ENCODE results near the gene PPP6R2.
A peak's percentile ranks its signal among the peaks of the same experiment; 100 is the strongest.

PPP6R2 gene

GRCh38 chr22:50342651-50343540, at the start of gene PPP6R2:
Gene PPP6R2 (plus strand): TSS chr22:50343327. CDS start chr22:50393909, 50,582 bp downstream.
- DNase-seq = peak; percentile 76

- DNase-seq = peak; percentile 57
Measured at GRCh38 chr22:50293441-50294318, 49.4 kb upstream of the PPP6R2 start.

DNA sequence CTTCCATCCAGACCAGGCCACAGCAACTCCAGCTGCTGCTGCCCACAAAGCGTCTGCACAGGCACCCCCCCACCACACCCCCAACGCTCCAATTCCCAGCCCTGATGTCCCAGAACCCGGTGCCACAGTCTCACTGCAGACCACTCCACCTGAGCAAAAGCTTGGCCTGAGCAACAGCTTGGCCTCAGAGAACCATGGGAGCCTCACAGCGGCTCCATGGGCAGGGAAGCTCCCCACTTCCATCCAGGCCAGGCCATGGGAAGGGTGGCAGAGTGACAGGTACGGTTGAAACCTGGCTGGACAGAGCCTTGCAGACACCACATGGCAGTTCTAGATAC, 48.8 kb upstream of the PPP6R2 start:
- no peak for DNase-seq

- no peak for DNase-seq
Measured at GRCh38 chr22:50296658-50297490, 46.3 kb upstream of the PPP6R2 start.

DNA sequence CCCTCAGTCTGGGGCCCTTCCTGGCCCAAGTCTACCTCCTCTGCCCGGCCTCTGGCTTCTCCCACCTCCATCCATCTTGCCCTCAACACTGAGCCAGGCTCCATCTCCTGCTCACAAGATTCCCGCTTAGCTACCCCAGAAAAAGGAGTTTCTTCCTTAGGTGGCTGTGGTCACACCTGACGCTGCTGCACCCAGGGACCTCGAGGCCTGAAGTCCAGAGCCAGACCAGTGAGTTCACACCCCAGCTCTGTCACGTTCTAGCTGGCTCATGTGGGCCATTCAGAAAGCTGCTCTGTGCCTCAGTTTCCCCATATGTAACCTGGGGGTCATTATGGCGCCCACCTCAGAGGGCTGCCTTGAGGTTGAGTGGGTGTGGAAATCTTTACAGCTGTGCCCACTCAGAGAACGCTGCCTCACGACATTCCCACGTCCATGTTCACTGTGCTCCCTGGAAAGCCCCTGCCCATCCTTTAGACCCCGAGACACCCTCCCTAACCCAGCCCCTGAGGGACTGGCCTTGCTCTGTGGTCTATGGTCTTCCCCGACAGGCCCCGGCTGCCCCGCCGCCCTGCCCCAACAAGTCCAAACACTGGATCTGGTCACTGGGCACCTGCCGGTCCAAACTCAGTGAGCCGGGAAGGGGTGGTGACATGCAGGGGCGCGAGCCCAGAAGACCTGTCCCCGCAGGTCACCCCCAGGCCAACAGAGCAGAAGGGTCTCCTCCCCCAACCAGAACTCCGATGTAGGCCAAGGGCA, 45.4 kb upstream of the PPP6R2 start:
- no peak for DNase-seq

DNA sequence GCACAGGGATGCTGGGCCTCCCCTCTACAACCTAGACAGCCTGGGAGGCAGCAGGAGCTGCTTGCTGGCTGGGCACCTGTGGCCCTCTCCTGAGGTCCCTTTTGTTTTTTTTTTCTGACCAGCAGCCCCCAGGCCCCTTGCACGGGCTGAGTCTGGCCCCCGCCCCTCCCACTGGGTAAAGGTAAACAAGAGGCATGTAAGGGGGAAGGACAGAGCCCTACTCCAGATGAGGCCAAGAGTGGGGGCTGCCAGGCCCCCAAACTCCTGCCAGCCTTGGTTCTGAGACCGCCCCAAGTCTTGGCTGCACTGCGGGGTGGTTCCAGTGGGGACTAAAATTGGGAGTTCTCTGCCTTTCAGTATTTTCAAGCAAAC, 44.9 kb upstream of the PPP6R2 start:
- no peak for DNase-seq

- DNase-seq = no peak
Measured at GRCh38 chr22:50298937-50299784, 44.0 kb upstream of the PPP6R2 start.

DNA sequence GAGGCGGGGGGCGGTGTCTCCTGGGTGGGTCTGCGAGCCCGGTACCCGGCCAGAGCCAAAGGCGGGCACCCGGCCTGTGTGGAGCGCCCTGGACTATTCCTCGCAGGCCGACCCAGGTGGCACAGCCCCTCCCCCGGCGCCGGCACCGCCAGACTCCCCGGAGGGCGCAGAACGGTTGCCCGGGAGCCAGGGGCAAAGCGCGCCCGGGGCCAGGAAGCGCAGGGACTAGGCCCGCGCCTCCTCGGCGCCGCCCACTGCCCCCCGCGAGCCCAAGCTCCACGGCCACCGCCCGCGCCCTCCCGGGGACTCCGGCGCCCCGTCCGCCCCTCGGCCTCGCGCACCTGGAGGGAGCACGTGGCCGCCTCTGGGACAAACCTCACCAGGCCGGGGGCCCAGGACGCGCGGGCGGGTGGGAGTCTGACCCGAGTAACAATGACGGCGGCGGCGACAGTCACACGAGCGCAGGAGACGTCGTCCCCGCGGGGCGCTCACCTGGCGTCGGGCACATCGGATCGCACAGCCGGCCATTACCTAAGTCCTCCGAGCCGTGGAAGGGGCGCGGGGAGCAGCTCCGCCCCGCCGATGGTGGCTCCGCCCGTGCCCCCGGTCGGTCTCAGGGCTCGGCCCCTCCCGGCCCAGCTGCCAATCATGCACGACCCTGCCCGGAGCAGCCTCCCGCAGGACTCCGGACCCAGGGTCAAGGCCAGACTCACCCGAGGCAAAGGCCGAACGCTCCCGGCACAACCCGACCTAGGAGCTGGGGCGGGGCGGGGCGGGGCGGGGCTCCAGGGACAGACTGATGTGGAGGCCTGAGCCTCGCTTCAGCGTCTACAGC, 43.1 kb upstream of the PPP6R2 start:
- DNase-seq = no peak

DNA sequence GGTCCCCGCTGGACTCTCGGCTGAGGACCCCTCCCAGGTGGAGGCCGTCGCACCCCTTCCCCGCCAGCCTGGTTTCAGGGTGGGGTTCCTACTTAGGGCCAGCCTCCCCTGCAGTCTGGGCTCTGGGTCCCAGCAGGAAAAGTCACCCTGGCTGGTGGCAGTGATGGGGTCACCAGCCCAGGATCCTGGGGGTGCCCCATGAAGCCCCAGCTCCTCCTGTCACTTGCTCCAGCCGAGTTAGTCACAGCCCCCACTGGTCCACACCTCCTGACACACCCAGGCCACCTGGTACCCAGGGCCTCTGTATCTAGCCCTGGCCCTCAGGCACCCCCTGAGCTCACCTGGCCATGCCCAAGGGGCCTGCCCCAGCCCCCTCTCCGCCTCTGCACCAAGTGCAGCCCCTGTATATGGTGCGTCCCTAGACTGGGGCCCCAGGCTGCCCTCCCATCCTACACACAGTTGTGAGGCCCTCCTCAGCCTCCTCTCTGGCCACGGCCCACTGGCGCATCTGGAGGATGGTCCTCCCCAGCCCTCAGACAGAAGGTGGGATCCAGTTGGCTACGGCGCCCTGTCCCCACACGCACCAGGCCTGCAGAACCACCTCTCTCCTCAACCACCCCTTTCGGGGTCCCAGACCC, 42.4 kb upstream of the PPP6R2 start:
- no peak for DNase-seq

DNA sequence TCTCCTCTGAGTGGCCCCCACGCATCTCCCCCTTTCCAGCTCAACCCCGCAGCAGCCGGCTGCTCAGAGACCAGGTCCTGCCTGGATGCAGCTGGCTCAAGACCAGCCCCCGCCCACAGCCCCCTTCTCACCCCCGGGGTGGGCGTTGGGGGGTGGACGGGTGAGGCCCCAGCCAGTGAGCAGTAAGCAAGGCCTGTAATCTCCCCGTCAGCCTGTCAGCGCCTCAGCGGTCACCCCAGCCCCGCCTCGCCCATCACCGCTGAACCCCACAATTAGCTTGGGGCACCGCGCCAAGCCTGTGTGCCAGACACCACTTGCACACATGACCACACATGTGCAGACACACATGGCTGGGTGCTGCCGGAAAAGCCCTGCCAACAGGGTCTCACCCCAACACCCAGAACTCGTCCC, 41.5 kb upstream of the PPP6R2 start:
- DNase-seq = no peak

DNA sequence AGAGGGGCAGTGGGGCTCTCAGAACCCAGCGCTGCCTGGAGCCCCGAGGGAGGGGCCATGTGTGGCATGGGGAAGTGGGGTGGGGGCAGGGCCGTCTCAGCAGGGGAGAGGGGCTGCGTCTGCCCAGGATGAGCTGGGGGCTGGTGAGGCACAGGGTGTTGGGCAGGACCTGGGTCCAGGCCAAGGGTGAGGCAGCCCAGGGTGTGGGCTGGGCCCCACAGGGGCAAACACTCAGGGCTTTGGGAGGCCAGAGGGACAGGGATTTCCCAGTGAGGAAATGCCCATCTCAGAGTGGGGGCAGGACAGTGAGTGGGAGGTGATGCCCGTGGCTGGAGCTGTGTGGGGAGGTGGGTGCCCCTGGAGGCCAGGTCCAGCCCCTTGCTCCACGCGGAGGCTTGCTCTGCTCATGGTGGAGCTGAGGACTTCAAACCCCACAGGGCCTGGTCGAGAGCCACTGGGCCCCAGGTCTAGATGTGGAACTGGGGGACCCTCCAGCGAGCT, 41.0 kb upstream of the PPP6R2 start:
- no peak for DNase-seq

DNA sequence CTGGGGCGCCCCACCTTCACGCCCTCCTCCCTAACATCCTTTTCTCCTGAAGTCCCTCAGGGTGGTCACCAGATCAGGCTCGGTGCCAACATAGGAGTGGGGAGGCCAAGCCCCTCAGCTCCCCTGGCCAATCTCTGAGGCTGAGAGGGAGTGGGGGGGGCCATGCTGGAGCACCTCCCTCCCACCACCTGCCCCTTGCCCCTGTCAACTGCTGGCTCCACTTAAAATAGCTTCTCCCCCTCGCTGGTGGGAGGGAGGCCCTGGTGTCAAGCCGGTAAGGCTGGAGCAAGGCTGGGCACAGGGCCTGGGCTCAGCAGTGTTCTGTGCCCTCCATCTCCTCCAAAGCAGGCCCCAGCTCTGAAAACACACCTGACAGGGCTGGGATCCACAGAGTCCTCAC, 40.6 kb upstream of the PPP6R2 start:
- DNase-seq = no peak

DNA sequence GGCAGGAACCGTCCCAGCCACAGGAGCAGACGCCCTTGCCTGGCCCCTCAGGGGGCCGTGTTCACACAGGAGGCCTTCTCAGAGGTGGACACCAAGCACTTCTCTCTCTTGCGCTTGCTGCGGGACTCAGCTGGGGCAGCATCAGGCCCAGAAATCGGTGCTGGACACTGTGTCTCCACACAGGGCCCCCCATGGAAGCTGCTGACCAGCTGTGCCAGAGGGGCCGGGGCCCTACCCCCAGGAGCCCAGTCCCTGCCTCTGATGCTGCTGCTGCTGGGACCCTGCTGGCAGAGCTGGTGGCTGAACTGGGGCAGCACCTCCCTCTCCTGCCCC, 39.6 kb upstream of the PPP6R2 start:
- DNase-seq = no peak

DNA sequence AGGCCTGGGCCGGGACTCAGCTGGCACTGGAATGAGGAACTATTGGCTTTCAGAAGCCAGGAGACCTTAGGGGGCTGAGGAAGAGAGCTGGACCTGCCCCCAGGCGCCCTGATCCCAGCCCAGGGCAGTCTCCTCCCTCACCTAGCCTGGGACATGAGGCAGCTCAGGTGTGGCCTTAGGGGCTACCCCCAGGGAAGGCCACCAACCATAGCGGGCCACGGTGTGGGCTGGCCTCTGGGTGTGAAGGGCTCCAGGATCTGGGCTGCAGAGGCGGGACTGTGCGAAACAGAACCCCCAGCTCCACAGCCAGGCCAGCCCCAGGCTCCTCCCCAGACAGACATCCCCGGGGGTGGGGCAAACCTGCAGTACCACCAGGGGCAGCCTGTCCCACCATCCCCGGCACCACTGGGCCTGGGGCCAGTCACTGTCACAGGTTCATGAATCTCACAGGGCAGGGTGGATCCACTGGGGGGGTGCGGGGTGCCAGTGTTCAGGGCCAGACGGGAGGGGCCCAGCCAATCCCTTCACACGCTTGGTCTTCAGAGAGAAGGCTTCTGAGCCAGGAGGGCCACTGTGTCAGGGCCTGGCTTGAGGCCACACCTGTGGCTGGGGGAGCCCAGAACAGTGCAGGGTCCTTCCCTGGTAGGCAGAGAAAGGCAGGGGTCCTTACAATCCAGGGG, 39.1 kb upstream of the PPP6R2 start:
- DNase-seq = peak; percentile 50

GRCh38 chr22:50304528-50305392, 38.4 kb upstream of the PPP6R2 start:
- DNase-seq = peak; percentile 58

DNA sequence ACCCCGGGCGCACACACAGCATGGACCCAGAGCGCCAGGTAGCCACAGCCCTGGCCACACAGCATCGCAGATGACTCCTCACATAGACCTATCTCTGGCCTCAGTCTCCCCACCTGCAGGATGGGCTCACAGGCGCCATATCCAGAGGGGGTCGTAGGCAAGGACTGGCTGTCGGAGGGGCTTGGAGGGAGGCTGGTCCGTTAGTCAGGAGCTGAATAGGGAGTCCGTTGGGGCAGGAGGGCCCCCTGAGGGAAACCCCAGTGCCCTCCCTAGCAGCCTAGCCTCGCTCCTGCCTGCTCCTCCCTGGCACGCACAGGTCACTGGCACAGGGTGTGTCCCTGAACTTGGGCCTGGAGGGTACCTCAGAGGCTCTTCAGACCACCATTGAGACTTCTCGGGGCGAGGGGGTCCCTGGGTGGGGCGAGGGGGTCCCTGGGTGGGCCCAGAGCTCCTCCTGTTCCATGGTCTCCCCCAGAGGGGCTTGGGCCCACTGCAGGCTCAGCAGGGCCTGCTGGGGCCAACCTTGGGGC, 37.7 kb upstream of the PPP6R2 start:
- DNase-seq = no peak

GRCh38 chr22:50305923-50306566, 37.1 kb upstream of the PPP6R2 start:
- DNase-seq = peak; percentile 49
